Panc1 (cell line): ENCODE measurements around the gene GIT1. TPM values are rescaled to one million over a fixed set of nuclear protein-coding genes. Genes with fewer than 3 reads are reported as not detected.

Experiments
- ATAC-seq: fragments of 200-7000 bp; cut with Tn5 transposase; 2 replicates; pipeline ENCODE4 v1.9.1; 2020; ENCODE audit warnings: mild to moderate bottlenecking, moderate library complexity
- BruUV-seq: library from RNA; stranded (reverse); fragments of 400-500 nt; replicated peaks from 2 replicates; lab custom pipeline; 2021; lab: Mats Ljungman, UMichigan
- CTCF ChIA-PET: fragments of 300-600 bp; sonication (Branson Sonifier 250); formaldehyde crosslinking; loops from one replicate; lab custom pipeline; 2022; ENCODE audit warnings: antibody characterized with exemption; lab: Charles Lee
- POLR2A ChIA-PET: fragments of 300-600 bp; sonication (Branson Sonifier 250); formaldehyde crosslinking; loops from one replicate; lab custom pipeline; 2022; ENCODE audit warnings: antibody characterized with exemption; lab: Charles Lee
- DNase-seq: peaks from one replicate; pipeline ENCODE4 v3.0.0-alpha.2; 2010; ENCODE audit warnings: low read depth, low spot score
- H3K27ac ChIP-seq: 2 replicates; pipeline ENCODE4 v1.5.1; 2011; ENCODE audit warnings: mild to moderate bottlenecking, low read length, inconsistent platforms
- H3K27me3 ChIP-seq: fragments of 200-500 bp; sonication (Bioruptor generic); 2 replicates; pipeline ENCODE4 v1.6.0; 2014; ENCODE audit warnings: low read length, inconsistent platforms; ENCODE audit not compliant: control insufficient read depth, insufficient read depth
- H3K36me3 ChIP-seq: fragments of 200-500 bp; sonication (Bioruptor generic); 2 replicates; pipeline ENCODE4 v1.5.1; 2014; ENCODE audit warnings: inconsistent platforms, mild to moderate bottlenecking, low read length, moderate library complexity; ENCODE audit not compliant: control insufficient read depth, insufficient read depth
- H3K4me1 ChIP-seq: 2 replicates; pipeline ENCODE4 v1.5.1; 2011; ENCODE audit warnings: inconsistent platforms, mild to moderate bottlenecking, low read length, moderate library complexity; ENCODE audit not compliant: control insufficient read depth, insufficient read depth
- H3K4me3 ChIP-seq, 2 experiments: 2 replicates each; pipeline ENCODE4 v1.5.1; 2011 to 2012; ENCODE audit warnings: low read depth in 2 of 2, low read length in 2 of 2, mild to moderate bottlenecking in 2 of 2, inconsistent platforms in 1 of 2, moderate library complexity in 1 of 2
- H3K9me3 ChIP-seq: fragments of 200-500 bp; sonication (Bioruptor generic); 2 replicates; pipeline ENCODE4 v1.5.1; 2014; ENCODE audit warnings: low read depth, mild to moderate bottlenecking, inconsistent platforms, low read length, moderate library complexity; ENCODE audit not compliant: control insufficient read depth, insufficient read depth
- CTCF ChIP-seq: fragments of 450-650 bp; IDR thresholded peaks from 2 replicates; pipeline ENCODE4 v1.5.1; 2017; ENCODE audit warnings: mild to moderate bottlenecking
- POLR2AphosphoS5 ChIP-seq: IDR thresholded peaks from 2 replicates; pipeline ENCODE4 v1.6.1; 2012; ENCODE audit warnings: mild to moderate bottlenecking, low read depth, low read length, moderate library complexity
- REST ChIP-seq, 2 experiments: IDR thresholded peaks; 2 replicates each; pipeline ENCODE4 v1.6.1; 2011 to 2012; ENCODE audit warnings: low read depth in 2 of 2, control low read depth in 1 of 2, low read length in 1 of 2, mild to moderate bottlenecking in 1 of 2, moderate library complexity in 1 of 2; ENCODE audit not compliant: insufficient read depth in 1 of 2
- SIN3A ChIP-seq: IDR thresholded peaks from 2 replicates; pipeline ENCODE4 v1.6.1; 2012; ENCODE audit warnings: low read depth, mild to moderate bottlenecking, low read length, moderate library complexity, borderline replicate concordance; ENCODE audit not compliant: insufficient read depth
- TCF7L2 ChIP-seq: IDR thresholded peaks from 2 replicates; pipeline ENCODE4 v1.6.1; 2011; ENCODE audit warnings: mild to moderate bottlenecking, low read depth, low read length, inconsistent platforms
- in situ Hi-C: cut with HindIII; loops from 2 replicates; pipeline ENCODE4 v1.10.0; 2016; ENCODE audit warnings: low sequenced_read_pairs, low pct_unique_long_range_greater_than_20kb
- intact Hi-C: fragments of 100-400 bp; cut with micrococcal nuclease; formaldehyde crosslinking; loops from one replicate; pipeline ENCODE4 v1.10.0; 2022; ENCODE audit not compliant: unreplicated experiment
- total RNA-seq: library from RNA; stranded (reverse); gene quantifications from one replicate; pipeline ENCODE4 v1.2.1, GENCODE V29; 2021; ENCODE audit not compliant: unreplicated experiment

GIT1 gene
- total RNA-seq, 1 experiment from 2014 or later = 94.6 TPM

DNA sequence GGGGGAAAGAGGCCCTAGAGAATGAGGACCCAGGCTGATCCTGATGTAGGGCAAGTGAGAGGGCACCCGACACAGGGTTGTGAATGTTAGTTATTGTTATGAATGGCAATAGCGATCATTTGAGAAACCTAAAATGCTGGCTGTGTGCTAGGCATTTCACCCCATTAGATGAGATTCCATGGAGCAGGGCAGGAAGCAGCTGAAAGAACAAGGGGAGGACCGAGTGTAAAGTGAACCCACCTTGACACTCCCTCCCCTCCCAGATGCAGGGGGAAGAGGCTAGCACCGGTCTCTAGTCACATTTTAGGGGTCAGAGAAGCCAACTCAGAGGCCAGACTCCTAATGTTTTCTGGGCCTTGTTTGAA is 33.8 kb upstream of the GIT1 start:
- POLR2A ChIA-PET = no interaction called here

More for the DNA sequence above, 33.8 kb upstream of the GIT1 start:
- H3K27ac ChIP-seq = peak overlapping the region; percentile 39; the same call in 1 of the 2 replicates
- intact Hi-C loops = no loop called here
- TF ChIP-seq POLR2AphosphoS5 (no peak), REST (IDR thresholded peaks at IDR 0.05; ENCODE audit: insufficient read depth in 1 of 2, low read depth in 2 of 2, low read length in 1 of 2) (no peak), CTCF (no peak), TCF7L2 (no peak), SIN3A (no peak)
- in situ Hi-C loops = no loop called here
- peak overlapping the region; percentile 70 to 72 for H3K4me3 ChIP-seq
- peaks cover 17% of the 10 kb centered on the region for H3K4me1 ChIP-seq
- CTCF ChIA-PET = interaction anchor here (0.7 kb wide), 1 partner anchor 31 kb away, joined by 3 read pairs; no protein-coding TSS in a partner anchor
- H3K9me3 ChIP-seq = no peaks in the 10 kb centered on the region
- ATAC-seq (peak; percentile 34), DNase-seq (no peak)
- H3K27me3 ChIP-seq = no peaks in the 10 kb centered on the region
- no peaks in the 10 kb centered on the region for H3K36me3 ChIP-seq
- BruUV-seq = no TSS peak
